SHP77 treated with DMSO at 0.1 percent for 48 hours (cell line): ENCODE measurements around the gene DAB2IP.
A peak's percentile ranks its signal among the peaks of the same experiment; 100 is the strongest.

Source experiments
- DNase-seq: peaks from one replicate; lab custom pipeline; 2025; lab: John Stamatoyannopoulos, UW

The DAB2IP gene

GRCh38 chr9:121685146-121685794 is 33.8 kb downstream of the DAB2IP start:
- no peak for DNase-seq

- no peak for DNase-seq
Measured at GRCh38 chr9:121685795-121686377, 34.5 kb downstream of the DAB2IP start.

GRCh38 chr9:121686930-121687541 is 35.6 kb downstream of the DAB2IP start:
- DNase-seq: peak; percentile 39

GRCh38 chr9:121688146-121688680 is 36.8 kb downstream of the DAB2IP start:
- DNase-seq: no peak

- DNase-seq: no peak
Measured at GRCh38 chr9:121688681-121689080, 37.2 kb downstream of the DAB2IP start.

GRCh38 chr9:121689461-121690157 is 38.2 kb downstream of the DAB2IP start:
- no peak for DNase-seq

- no peak for DNase-seq
Measured at GRCh38 chr9:121690316-121690715, 38.9 kb downstream of the DAB2IP start.

- no peak for DNase-seq
Measured at GRCh38 chr9:121690766-121691165, 39.3 kb downstream of the DAB2IP start.

GRCh38 chr9:121691890-121692289 is 40.5 kb downstream of the DAB2IP start:
- no peak for DNase-seq

- DNase-seq: no peak
Measured at GRCh38 chr9:121692606-121693387, 41.4 kb downstream of the DAB2IP start.

GRCh38 chr9:121693388-121693670 is 41.9 kb downstream of the DAB2IP start:
- no peak for DNase-seq

- DNase-seq: no peak
Measured at GRCh38 chr9:121694001-121694400, 42.6 kb downstream of the DAB2IP start.

- no peak for DNase-seq
Measured at GRCh38 chr9:121694600-121694999, 43.2 kb downstream of the DAB2IP start.

- DNase-seq: no peak
Measured at GRCh38 chr9:121696930-121697329, 45.5 kb downstream of the DAB2IP start.

GRCh38 chr9:121698627-121699570 is 47.5 kb downstream of the DAB2IP start:
- no peak for DNase-seq

- no peak for DNase-seq
Measured at GRCh38 chr9:121699571-121700164, 48.2 kb downstream of the DAB2IP start.

- no peak for DNase-seq
Measured at GRCh38 chr9:121700165-121700831, 48.9 kb downstream of the DAB2IP start.

GRCh38 chr9:121700832-121701419 is 49.5 kb downstream of the DAB2IP start:
- DNase-seq: no peak

GRCh38 chr9:121701736-121702261 is 50.4 kb downstream of the DAB2IP start:
- DNase-seq: no peak
